HG03558 (cell line): ENCODE measurements around the gene WNT5A.

Source experiments
- ATAC-seq: cut with Tn5 transposase; IDR thresholded peaks from one replicate; pipeline ENCODE4 v1.9.1; 2021; ENCODE audit warnings: moderate number of reproducible peaks; ENCODE audit not compliant: unreplicated experiment; ENCODE audit errors: extremely low read depth

WNT5A gene

DNA sequence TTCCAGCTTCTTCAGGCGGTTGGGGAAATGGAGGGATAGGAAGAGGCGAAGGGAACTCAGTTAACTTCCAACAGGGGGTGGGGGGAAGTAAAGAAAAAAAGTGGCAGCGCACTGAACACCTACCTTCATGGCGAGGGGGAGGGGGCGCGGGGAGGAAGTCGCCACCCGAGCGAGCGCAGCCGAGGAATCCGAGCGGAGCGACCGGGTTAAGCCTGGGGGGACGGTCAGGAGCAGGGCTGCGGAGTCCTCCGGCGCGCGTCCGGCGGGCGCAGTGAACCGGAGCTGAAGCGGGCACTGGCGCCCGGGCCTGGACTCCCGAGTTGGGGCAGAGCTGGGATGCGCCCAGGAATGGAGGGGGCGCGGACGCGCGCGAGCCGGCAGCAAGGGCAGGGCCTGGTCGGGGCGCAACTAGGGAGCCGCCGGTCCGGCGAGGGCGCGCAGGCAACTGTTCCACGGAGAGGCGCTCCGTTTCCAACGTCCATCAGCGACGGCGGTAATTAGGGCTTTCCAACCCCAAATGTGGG, at the start of gene WNT5A:
WNT5A (minus strand) TSS at position 450 of the 524 bp plus-strand sequence; CDS start at position 129, 321 bp downstream.
- no peak for ATAC-seq

DNA sequence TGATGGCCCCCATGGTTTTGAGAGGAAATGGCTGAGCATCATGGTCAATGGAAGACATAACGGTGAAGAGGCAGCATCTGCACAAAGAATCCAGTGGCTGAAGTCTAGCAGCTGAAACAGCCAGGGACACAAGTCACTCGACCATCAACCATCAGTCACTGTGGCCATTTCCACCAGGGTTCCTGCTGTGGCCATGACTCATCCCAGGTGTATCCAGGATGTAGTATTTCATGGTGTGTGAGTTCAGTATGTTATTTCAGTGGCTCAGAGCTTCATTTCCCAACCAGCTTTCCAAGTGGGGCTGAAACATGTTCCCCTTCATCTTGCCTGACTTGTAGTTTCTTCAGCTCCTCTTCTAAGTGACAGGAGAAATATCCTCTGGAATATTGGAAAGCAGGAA, 47.8 kb upstream of the WNT5A start:
- ATAC-seq = no peak

DNA sequence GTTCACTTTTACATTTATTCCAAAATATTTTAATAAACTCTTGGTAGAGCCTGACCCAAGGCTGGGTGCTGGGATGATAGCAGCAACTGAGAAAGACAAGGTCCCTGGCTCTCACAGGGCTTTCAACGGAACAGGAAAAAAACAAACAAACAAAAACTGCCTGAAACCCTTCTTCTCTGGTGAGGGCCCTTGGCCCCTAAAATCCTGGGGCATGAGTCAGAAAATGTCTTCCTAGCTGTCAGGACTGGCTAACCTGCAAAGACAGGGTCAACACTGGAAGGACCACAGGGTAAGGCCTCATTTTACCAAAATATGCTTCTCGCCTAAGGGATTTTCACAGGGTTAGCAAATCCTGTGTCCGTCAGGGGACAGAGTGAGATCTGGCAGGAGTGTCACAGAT, 45.7 kb upstream of the WNT5A start:
- ATAC-seq = no peak

DNA sequence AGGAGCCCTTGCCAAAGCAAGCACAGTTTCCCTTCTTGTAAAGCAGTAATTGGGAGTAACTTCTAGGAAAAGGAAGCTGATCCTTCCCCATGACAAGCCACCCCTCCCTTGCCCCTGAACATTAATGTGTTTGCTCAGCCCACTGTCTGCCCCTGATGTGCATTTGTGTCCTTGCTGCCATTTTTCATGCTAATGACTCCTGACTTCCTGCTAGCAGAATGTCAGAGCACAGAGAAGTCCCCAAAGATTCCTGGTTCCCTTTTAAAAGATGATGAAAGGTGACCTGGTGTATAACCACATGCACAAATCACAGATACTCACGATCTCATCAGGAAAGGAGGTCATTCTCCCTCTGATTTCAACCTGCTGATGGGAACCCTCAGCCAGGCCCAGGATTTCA, 44.2 kb upstream of the WNT5A start:
- no peak for ATAC-seq

DNA sequence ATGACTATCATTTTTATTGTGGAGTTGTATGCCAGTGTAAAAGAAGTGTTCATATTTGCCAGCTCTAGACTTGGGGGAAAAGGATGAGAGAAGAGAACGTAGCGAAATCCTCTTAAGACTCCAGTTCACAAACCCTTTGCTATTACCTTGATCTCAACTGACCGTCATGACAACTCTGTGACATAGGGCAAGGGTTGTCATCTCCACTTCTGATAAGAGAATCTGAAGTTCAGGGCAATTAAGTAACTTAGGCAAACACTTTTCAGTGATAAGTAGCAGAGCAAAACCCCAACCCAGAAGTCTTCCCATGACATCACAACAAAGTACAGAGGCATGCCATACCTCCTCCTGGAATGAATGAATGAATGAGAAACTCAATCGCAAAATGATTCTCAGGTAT, 40.3 kb upstream of the WNT5A start:
- ATAC-seq = no peak

DNA sequence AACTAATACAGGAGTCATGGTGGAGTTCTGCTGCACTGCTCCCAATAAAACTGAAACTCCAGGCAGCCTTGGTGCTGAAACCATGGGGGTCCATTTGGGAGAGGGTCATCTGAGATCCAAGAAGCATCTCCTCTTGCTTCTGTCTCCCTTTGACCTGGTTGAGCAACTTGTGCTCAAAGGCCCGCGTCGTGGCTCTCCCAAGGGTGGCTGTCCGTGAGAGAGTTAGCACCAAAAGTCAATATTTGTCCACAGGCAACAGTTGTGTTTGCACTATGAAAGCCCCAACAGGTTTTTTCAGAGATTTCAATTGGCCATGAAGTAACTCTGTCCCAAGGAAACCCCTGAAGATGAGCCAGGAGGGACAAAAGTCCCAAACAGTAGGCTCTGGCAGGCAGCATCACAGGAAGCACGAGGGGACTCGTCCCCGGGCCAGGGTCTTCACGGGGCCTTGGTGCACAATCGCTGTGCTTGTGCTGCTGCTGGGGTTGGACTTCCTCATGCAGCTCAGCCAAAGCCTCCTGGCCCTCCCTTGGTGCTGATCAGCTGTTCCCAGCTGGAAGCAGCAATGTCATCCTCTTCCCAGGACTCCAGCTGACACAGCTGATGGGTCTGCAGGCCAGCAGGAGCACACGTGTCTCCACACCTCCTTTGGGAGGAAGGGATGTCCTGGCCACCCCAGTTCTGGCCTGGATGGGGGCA, 39.4 kb upstream of the WNT5A start:
- no peak for ATAC-seq

DNA sequence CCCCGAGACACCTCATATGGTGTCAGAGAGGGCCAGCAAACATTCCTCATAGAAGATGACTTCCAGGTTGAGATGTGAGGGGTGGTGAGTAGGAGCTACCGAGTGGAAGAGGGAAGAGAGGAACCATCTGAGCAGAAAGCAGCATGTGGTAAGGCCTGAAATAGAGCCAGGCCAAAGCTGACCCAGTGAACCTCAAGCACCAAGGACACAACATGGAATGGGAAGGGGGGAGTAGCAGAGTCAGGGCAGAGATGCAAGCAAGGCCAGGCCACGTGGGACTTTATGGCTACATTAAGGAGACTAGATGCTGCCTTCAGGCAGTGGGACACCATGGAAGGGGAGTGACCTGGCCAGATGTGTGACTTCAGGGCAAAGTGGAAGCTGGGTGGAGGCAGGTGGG, 38.3 kb upstream of the WNT5A start:
- ATAC-seq = no peak

DNA sequence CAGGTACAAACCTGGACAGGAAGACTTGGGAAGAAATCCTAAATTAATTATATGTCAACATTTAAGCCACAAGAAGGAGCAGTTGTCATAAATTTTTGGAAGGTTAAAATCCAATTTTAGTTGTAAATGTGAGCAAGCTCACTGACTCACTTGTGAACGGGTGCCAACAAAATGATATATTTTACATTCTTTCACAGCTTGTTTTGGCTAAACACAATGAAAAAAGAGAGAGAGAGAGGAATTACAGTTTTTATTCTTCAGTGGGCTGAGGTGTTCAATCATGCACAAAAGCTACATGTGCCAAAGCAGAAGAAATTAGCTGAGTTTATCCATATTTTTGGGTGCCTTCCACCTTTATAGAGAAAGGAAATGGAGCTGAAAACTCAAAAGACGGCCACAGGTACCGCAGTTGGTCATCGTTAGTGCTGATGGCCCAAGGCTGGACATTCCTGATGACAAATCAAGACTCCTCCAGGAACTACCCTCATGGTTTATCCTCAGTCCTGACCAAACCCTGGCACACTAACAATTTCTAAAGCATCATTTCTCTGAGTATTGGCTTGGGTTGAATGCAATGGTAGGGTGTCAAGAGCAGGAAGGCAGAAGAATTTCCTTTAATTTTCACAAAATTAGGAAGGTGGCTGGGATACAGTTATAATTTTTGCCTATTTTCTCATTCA, 37.6 kb upstream of the WNT5A start:
- no peak for ATAC-seq

DNA sequence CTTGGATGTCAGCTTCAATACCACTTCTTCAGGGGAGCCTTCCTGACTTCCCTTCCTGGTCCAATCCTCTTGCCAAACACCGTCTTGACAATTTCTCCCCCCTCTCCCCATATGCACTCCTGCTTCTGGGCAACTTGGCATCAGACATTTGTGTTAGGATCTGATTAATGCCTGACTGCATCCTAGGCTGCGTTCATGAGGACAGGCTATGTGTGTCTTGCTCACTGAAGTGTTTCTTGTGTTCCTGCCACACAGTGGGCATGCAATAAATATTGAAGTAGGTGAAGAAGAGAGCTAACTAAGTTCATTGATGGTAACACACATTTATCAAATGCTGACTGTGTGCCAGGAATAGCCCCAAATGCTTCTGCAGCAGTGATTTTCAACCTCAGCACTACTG, 36.4 kb upstream of the WNT5A start:
- no peak for ATAC-seq

DNA sequence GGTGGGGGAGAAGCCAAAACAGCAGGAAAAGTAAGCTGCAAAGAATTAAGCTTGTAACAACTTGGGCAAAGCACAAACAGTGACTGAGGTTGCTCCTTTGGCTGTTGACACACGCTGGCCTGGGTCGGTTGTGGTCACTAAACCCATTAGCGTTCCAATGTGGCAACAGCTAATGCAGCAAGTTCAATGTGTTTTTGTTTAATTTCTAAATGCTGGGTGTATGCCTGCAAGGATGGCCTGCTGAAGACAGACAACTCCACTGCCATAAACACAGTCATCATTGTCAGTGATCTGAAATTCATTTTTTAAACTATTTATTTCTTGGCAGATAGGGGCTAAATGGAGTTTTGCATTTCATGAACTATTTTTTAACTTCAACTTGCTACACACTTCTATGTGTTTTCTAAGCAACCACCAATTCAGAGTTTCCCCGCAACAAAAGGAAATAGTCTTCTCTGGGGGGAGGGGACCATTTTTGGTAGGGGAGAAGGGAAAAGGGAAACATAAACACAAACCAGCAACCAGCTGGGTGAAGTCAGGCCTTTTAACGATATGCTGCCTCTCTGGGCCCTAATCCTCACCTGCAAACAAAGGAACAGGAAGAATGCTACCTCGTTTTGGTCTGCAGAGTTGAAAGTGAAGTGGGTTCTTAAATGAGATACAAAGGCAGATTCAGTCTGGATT, 34.8 kb upstream of the WNT5A start:
- ATAC-seq = no peak

DNA sequence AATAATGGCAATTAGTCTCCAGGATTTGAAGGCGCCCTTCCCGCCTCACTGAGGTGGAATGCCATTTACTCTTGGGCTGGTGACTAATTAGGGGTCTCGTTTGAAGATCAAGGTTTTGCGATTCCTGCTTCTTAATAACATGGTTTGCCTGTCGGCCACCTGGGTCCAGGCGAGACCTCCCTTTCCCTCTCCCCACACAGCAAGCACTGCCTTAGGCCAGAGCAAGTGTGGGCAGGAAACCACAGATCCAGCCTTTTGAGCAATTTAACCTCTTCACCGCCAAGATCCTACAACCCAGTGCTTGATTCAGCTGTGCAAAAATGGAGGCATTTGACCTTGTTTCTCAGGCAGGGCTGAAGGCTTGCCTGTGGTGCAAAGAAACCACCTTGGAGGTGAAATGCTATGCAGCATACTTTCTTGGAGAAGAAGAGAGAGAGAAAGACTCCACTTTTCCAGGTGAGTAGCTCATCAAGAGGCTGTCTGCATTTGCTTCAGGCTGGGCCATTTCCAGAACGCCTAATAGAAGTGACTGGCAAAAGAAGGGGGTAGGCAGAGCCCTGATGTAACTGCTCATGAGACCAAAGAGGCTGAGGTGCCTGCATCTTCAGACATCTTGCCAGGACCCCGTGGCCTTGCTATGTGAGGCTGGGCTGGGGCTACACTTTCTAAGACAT, 34.1 kb upstream of the WNT5A start:
- no peak for ATAC-seq

DNA sequence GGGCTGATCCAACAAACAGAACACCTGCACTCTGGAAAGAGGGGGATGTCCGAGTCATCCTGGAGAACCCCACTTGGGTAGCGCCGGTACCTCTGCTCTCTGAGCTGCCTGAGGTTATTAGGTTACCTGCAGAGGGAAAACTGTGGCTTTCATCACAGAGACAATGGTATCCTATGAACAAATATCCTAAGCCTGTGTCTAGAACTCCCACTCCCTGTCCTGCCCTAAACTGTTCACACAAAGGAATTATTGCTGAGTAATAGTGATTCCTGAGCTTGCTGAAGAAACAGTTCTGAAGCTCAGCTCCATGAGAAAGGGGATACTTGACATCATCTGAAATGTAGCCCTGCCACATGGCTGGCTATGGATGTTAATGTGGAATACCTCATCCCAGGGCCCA, 31.9 kb upstream of the WNT5A start:
- ATAC-seq = no peak

DNA sequence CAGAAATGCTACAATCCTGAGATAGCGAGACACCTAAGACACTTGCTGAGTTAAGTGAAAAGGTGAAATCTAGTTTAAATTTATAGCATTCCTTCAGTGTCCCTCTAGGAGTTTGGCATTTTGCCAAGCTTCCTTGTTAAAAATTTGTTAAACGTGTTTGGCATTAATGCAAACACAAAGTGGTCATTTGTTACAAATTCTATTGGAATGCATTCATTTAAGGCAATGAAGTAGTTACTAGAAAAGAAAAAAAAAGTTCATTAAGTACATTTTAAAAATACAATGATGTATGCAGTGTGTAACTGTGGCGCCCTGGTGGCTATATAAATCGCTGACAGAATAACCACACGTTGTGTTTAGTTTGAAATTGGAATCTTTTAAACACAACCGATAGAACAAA, 31.3 kb upstream of the WNT5A start:
- ATAC-seq = no peak

DNA sequence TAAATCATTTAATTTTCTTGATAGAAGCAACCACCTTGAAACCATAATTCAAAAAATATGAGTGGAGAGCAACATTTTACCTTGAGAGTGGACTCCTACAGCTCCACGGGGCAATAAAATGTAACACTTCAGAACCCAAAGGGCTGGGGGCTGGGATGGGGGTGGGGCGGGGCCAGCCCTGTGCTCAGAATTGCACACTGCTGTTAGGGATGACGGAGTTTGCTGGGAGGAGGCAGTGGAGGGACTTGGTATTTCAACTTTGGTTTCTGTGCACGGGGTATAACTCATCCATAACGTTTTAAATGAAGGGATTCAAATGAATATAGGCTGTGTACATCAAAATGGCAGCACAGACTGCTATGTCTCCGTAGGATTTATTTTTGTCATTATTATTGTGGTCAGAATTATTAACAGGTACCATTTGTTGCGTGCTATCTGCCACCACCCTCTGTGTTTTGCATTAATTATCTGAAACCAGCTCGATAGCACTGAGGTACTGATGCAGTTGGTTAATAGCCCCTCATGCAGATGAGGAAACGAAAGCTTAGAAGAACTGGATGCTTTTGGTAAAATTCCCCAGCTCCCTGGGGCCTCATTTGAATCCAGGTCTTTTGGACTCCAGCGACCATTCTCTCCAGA, 29.4 kb upstream of the WNT5A start:
- ATAC-seq = no peak

DNA sequence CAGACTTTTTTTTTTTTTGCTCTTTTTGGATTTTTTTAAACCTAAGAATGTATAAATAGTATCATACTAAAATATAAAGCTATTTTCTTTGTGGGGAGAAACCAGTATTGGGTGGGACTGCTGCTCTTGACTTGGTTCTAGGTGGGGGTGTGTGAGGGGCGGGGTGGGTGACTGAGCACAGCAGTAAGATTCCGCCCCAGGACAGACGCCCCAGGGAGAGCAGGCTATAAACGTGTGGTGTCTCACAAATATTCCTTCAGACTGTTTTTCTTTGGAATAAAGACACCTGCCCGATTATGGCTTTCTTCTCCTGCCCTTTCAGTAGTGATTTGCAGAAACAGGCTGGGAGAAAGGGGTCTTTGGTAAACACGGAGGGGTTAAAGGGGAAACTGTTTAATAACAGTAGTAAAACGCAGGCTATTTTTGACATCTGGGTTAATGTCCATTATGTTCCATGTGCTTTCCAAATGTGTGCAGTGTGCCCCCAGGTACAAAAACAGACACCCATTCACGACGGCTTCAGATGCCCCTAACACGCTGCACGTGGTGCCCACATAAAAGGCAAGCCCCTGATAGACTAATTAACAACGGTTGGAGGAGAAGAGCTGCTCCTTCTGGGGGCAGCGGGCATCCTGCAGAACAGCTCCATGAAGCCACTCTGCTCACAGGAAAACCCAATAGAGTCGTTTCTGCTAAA, 28.6 kb upstream of the WNT5A start:
- ATAC-seq = no peak

DNA sequence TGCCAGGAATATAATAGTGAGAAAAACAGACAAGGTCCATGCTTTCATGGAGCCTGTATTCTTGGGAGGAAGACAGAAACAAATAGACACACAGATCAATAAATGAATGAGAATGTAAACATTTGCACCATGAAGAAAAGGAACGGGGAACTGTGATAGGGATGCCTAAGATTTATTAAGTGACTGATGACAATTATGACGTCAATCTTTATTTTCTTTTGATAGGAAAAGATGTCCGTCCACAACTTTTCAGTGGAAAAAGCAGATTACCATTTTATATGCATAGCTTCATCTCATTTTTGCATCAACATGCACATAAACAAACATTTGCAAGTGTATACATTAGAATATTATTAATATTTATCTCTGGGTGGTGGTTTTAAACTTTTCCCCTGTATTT, 27.9 kb upstream of the WNT5A start:
- ATAC-seq = no peak

DNA sequence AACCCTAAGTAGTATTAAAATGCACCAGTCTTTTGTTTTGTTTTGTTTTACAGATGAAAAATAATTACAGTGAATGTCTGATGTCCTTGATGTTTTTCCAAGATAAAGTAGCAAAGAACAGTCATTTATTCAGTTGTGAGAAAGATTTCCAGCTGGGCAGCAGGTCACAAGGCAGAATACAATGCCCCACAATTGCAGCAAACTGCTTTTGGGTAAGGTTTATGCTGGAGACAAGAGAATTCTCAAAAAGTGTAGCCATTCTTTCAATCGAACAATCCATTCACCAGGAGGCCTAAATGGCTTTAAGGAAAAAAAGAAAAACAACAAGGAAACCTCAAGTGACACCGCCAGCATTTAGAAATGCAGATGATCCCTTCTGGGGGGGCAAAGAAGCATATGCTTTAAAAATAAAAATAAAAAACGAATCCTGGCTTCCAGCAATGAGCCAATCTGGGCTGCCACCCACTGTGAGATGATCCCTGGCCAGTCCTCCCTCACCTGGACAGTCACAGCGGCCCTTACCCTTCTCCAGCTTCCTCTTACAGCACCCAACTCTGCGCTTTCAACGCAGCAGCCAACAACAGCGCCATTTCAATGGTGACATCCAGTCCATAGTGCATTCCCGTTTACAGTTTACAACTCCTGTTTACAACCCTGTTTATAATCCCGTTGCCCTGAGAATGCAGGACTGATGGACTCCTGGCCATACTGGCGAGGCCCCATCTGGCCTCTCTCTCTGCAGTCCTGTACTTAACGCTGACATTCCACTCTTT, 25.7 kb upstream of the WNT5A start:
- no peak for ATAC-seq

DNA sequence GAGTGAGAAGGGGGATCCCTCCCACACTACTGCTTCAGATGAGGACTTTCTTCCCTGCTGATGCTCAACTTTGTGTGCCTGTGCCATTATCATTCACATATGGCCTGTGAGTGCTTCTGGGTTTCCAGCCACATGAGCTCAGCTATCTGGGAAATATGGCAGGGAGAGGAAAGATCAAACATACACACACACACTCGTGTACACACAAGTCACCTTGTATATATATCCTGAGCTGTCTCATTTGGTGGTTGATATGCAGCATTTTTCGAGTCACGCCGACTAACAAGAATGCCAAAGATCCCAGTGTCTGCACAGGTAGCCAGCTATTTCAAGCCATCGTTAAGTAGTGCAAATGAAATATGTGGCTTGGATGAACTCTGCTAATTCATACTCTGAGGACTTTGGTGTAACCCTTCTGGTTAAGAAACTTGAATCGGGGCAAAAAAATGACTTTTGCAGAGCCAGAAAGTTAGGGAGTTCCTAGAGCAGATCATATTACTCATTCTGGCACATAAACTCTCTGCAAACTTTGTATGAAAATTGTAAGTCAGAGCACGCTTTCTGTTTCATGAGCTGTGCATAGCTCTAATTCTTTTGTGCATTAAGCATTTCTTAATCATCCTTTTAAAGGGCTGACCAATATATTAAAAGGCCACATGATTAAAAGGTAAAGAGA, 24.9 kb upstream of the WNT5A start:
- ATAC-seq = no peak
